ENCODE data around the gene INSL3. TPM values are rescaled to one million over a fixed set of nuclear protein-coding genes. Genes with fewer than 3 reads are reported as not detected.

The INSL3 gene
- total RNA-seq, 2 donors from 2014 or later: not detected

DNA sequence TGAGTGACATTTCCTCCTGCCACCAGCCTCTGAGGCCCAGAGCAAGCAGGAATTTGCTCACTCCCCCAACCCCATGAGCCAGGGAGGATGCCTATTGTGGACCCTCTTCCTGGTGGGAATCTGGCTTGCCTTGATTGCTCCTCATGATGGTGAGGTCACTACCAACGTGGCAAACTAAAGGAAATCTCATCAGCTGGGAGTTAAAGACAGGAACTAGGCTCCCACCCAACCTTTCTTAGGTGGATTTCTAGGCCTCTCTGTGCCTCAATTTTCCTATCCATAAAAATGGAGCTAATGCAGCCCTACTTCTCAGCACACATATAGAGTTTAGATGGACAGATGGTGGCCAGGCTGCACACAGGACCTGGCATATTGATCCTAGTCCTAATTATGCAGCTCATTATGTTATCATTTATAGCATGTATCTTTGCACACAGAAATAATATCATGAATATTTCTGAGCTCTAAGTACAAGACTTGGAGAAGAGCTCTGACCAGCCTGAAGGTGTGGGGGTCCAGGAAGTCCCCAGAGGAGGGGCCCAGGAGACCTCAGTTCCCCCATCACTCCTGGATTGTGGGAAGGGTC, 24.4 kb downstream of the INSL3 start:
- Histone ChIP-seq H3K36me3 (no peaks in the 10 kb centered on the region), H3K27ac (peak overlapping the region; percentile 95), H3K9ac (ENCODE audit: low read depth in 2 of 2, low read length in 2 of 2) (peak overlapping the region; percentile 19 to 99), H3K9me3 (no peaks in the 10 kb centered on the region), H3K4me1 (peaks cover 5% of the 10 kb centered on the region), H3K27me3 (peaks cover 3% of the 10 kb centered on the region), H3K4me3 (peak overlapping the region; percentile 8)
- TF ChIP-seq, protein P1, sequence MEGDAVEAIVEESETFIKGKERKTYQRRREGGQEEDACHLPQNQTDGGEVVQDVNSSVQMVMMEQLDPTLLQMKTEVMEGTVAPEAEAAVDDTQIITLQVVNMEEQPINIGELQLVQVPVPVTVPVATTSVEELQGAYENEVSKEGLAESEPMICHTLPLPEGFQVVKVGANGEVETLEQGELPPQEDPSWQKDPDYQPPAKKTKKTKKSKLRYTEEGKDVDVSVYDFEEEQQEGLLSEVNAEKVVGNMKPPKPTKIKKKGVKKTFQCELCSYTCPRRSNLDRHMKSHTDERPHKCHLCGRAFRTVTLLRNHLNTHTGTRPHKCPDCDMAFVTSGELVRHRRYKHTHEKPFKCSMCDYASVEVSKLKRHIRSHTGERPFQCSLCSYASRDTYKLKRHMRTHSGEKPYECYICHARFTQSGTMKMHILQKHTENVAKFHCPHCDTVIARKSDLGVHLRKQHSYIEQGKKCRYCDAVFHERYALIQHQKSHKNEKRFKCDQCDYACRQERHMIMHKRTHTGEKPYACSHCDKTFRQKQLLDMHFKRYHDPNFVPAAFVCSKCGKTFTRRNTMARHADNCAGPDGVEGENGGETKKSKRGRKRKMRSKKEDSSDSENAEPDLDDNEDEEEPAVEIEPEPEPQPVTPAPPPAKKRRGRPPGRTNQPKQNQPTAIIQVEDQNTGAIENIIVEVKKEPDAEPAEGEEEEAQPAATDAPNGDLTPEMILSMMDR (IDR thresholded peaks at IDR 0.05): no peak
- intact Hi-C loops (cut with DNase I): no loop called here
- DNase-seq: no peak

DNA sequence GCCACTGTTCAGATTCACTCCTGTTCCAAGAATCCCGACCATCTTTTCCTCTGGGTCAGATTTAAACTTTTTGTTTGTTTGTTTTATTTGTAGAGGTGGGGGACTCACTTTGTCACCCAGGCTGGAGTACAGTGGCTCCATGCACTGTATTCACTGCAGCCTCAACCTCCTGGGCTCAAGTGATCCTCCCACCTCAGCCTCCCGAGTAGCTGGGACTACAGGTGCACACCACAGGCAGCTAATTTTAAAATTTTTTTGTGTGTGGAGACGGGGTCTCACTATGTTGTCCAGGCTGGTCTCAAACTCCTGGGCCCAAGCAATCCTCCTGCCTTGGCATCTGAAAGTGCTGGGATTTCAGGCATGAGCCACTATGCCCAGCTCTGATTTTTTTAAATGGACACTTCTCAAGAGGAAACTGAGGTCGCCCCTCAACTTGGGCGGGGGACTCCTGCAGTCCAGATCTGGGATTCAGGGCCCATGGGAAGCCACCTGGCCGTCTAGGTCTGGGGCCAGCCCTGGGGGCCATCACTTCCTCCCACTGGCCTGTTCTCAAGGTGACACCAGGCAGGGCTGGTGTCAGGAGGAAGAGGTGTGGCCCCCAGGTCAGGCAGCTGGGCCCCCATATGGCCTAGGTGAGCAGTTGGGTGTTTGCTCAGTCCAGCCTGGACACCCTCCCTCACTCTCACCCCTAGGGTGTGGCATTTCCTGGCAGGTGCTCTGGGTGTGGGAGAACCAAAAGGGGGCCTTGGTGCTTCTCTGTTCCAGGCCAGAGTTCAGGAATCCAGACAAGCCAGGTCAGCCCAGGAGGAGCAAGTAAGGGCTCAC, 25.1 kb downstream of the INSL3 start:
- Histone ChIP-seq H3K4me3 (peak overlapping the region; percentile 61), H3K9me3 (no peaks in the 10 kb centered on the region), H3K27me3 (peaks cover 3% of the 10 kb centered on the region), H3K36me3 (no peaks in the 10 kb centered on the region), H3K27ac (peak overlapping the region; percentile 95), H3K4me1 (peaks cover 8% of the 10 kb centered on the region), H3K9ac (ENCODE audit: low read depth in 2 of 2, low read length in 2 of 2) (peak overlapping the region; percentile 96 to 99)
- peak; percentile 92 for DNase-seq
- intact Hi-C loops (cut with DNase I): no loop called here
- TF ChIP-seq, protein P1 (IDR thresholded peaks at IDR 0.05): no peak

DNA sequence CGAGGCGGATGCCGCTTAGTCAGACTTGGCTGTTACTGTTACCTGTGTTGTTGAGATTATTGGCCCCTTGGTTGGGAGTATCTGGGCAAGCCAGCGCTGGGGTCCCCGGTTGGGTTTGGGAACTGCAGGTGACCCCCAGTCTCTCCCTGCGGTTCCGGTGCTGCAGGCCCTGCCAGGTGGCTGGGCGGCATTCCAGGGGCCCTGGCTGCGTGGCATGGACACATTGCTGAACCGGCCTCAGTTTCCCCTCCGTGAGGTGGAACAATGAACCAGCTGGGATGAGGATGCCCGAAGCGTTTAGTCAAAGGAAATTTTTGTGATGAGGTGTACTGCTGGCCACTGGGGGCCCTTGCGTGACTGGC, 25.8 kb downstream of the INSL3 start:
- DNase-seq: peak; percentile 40
- Histone ChIP-seq H3K27ac (peak overlapping the region; percentile 95), H3K9ac (ENCODE audit: low read depth in 2 of 2, low read length in 2 of 2) (peak overlapping the region; percentile 96 to 99), H3K36me3 (no peaks in the 10 kb centered on the region), H3K27me3 (peaks cover 3% of the 10 kb centered on the region), H3K9me3 (no peaks in the 10 kb centered on the region), H3K4me1 (peaks cover 10% of the 10 kb centered on the region), H3K4me3 (peak overlapping the region; percentile 61)
- TF ChIP-seq, protein P1 (IDR thresholded peaks at IDR 0.05): no peak
- intact Hi-C loops (cut with DNase I): no loop called here

DNA sequence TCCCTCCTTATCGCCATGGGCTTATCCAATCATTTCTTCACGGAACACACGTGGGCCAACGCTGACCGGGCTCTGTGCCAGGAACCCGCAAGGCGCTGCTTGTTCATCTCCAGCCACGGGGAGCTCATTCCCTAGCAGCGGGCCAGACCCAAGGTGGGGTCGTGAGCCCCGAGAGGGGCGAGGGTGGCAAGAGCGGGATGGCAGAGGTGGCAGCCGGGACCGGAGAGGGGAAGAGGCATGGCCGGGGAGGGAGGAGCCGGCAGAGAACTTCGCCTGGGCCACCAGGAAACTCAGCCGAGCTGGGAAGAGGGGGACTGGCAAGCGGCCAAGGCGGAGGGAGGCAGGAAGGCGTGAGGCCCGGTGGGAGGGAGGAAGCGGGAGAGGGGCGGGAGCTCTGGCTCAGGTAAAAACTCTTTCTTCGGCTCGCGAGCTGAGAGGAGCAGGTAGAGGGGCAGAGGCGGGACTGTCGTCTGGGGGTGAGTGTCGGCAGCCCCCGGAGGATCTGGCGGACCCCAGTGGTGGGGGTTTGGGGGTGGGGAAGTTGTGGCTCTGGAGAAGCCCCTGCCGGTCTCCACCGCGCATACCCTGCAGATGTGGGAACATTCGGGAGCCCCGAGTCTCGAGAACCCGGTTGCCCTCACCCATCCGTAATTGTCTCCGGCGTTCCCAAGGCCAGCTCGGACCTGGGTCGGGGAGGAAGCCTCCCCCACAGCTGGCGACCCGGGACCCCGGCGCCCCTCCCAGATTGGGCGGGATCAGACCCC, 26.4 kb downstream of the INSL3 start, which contains the start of gene B3GNT3:
Gene B3GNT3, plus strand, starts transcription at position 408 of the 764 bp plus-strand sequence. CDS start 12,670 bp downstream, outside the sequence.
- intact Hi-C loops (cut with DNase I): no loop called here
- H3K9me3 ChIP-seq: no peaks in the 10 kb centered on the region
- peak within 1 kb of the TSS; percentile 96 to 99 for H3K9ac ChIP-seq (ENCODE audit: low read depth in 2 of 2, low read length in 2 of 2)
- TF ChIP-seq, protein P1 (IDR thresholded peaks at IDR 0.05): no peak
- H3K4me1 ChIP-seq: peaks cover 10% of the 10 kb centered on the region
- H3K27me3 ChIP-seq: peaks cover 3% of the 10 kb centered on the region
- peak within 1 kb of the TSS; percentile 95 for H3K27ac ChIP-seq
- peak; percentile 97 for DNase-seq
- H3K4me3 ChIP-seq: peak within 1 kb of the TSS; percentile 61
- H3K36me3 ChIP-seq: no peaks in the 10 kb centered on the region

DNA sequence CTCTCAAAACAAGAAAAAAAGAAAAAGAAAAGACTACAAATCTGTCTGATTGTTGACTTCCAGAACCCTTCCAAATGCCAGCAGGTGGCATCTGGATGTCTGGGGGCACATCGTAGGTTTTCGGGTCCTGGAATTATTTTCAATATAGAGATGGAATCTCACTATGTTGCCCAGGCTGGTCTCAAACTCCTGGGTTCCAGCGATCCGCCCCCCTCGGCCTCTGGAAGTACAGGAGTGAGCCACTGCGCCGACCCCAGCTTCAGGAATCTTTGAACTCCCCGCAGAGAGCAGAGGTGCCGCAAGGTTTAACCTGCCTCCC, 26.9 kb downstream of the INSL3 start:
- H3K9me3 ChIP-seq: no peaks in the 10 kb centered on the region
- no peak overlapping the region for H3K4me3 ChIP-seq
- no peak for DNase-seq
- H3K27ac ChIP-seq: peak overlapping the region; percentile 95
- intact Hi-C loops (cut with DNase I): no loop called here
- H3K4me1 ChIP-seq: peaks cover 10% of the 10 kb centered on the region
- peaks cover 3% of the 10 kb centered on the region for H3K27me3 ChIP-seq
- TF ChIP-seq, protein P1 (IDR thresholded peaks at IDR 0.05): no peak
- peak overlapping the region; percentile 96 to 99 for H3K9ac ChIP-seq (ENCODE audit: low read depth in 2 of 2, low read length in 2 of 2)
- H3K36me3 ChIP-seq: no peaks in the 10 kb centered on the region
